Neural progenitor cell (in vitro differentiated cells): ENCODE data around the gene SLAMF8.

Source experiments
- EZH2phosphoT487 ChIP-seq: fragments of 200-600 bp; sonication (generic); IDR thresholded peaks from 2 replicates; pipeline ENCODE4 v1.6.1; 2017; ENCODE audit warnings: antibody characterized with exemption
- TF ChIP-seq, protein P1 (sequence below): fragments of 200-600 bp; sonication (generic); IDR thresholded peaks from 2 replicates; pipeline ENCODE4 v1.5.1; 2017; ENCODE audit warnings: antibody characterized with exemption, mild to moderate bottlenecking

DNA sequence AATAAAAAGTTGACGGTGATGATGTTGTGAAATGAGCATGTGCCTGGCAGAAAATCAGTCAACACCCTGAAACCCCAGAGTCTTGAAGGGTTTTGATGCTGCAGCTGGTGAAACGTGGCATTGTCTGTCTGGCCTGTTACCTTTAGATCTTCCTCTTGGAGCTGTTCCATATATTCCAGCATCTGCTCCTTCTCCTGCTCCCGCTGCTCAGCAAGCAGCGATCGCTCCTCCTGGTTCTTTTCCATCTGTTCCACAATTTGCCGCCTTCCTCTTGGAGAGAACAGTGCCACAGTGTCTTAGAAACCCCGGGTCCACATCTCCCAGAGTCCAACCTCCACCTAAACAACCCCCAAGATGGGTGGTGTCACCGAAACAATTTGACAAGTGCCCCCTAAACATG, 57.6 kb downstream of the SLAMF8 start:
- TF ChIP-seq, protein P1, sequence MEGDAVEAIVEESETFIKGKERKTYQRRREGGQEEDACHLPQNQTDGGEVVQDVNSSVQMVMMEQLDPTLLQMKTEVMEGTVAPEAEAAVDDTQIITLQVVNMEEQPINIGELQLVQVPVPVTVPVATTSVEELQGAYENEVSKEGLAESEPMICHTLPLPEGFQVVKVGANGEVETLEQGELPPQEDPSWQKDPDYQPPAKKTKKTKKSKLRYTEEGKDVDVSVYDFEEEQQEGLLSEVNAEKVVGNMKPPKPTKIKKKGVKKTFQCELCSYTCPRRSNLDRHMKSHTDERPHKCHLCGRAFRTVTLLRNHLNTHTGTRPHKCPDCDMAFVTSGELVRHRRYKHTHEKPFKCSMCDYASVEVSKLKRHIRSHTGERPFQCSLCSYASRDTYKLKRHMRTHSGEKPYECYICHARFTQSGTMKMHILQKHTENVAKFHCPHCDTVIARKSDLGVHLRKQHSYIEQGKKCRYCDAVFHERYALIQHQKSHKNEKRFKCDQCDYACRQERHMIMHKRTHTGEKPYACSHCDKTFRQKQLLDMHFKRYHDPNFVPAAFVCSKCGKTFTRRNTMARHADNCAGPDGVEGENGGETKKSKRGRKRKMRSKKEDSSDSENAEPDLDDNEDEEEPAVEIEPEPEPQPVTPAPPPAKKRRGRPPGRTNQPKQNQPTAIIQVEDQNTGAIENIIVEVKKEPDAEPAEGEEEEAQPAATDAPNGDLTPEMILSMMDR: no peak
- no peak for TF ChIP-seq EZH2phosphoT487
